OCI-LY1 (cell line): ENCODE measurements around the gene GLG1.
"Not testable (repeated sequence)": the region's sequence is repeated elsewhere in the genome, so short reads cannot be mapped to it uniquely, and the experiment has no call there.

Experiments used
- CTCF ChIP-seq: fragments of 200-600 bp; sonication (generic), shearing (Covaris generic); IDR thresholded peaks from 2 replicates; pipeline ENCODE4 v1.5.1; 2017; ENCODE audit warnings: mild to moderate bottlenecking, antibody characterized with exemption, low read length, moderate library complexity, mixed read lengths
- EZH2 ChIP-seq: fragments of 200-600 bp; sonication (generic), shearing (Covaris generic); IDR thresholded peaks from 2 replicates; pipeline ENCODE4 v1.8.0; 2017; ENCODE audit warnings: borderline replicate concordance, mixed run types, mild to moderate bottlenecking, antibody characterized with exemption, low read length, moderate library complexity, mixed read lengths

- TF ChIP-seq CTCF, EZH2: not testable (repeated sequence)
Measured at GRCh38 chr16:74398212-74398895, 208.6 kb downstream of the GLG1 start.
